Transverse colon (tissue), 4 donors: Measurements from ENCODE around the gene NANOGP8. TPM values are rescaled to one million over a fixed set of nuclear protein-coding genes. Genes with fewer than 3 reads are reported as not detected.

Source experiments
- DNase-seq: peaks from one replicate; pipeline ENCODE4 v3.0.0-alpha.2; 2019
- H3K27ac ChIP-seq, 4 donors: fragments of 200-600 bp; sonication (generic); 2 replicates each; pipeline ENCODE4 v1.5.1; 2016 to 2018; ENCODE audit warnings: inconsistent platforms in 4 of 4
- H3K27me3 ChIP-seq: fragments of 200-600 bp; sonication (generic); 2 replicates; pipeline ENCODE4 v1.5.1; 2017; ENCODE audit warnings: inconsistent platforms
- H3K36me3 ChIP-seq, 4 donors: fragments of 200-600 bp; sonication (generic); 2 replicates each; pipeline ENCODE4 v1.5.1; 2017 to 2019; ENCODE audit warnings: inconsistent platforms in 4 of 4
- H3K4me1 ChIP-seq, 4 donors: fragments of 200-600 bp; sonication (generic); 2 replicates each; pipeline ENCODE4 v1.5.1; 2017 to 2020; ENCODE audit warnings: inconsistent platforms in 4 of 4
- H3K4me3 ChIP-seq, 4 donors: fragments of 200-600 bp; sonication (generic); 1 replicate in 1 of 4; 2 replicates in 3 of 4; pipeline versions ENCODE4 v1.5.1 to v1.6.1; 2017 to 2019; ENCODE audit warnings: inconsistent platforms in 4 of 4
- H3K9me3 ChIP-seq, 2 donors: fragments of 200-600 bp; sonication (generic); 2 replicates each; pipeline ENCODE4 v1.5.1; 2017 to 2019; ENCODE audit warnings: inconsistent platforms in 2 of 2
- CTCF ChIP-seq, 5 experiments: fragments of 200-600 bp in 3 of 5; fragments of 450-650 bp in 2 of 5; sonication (generic) in 3 of 5; IDR thresholded peaks; 1 replicate in 2 of 5; 2 replicates in 3 of 5; pipeline ENCODE4 v1.5.1; 2016 to 2017; ENCODE audit warnings: antibody characterized with exemption in 5 of 5, inconsistent platforms in 3 of 5, mild to moderate bottlenecking in 2 of 5, moderate library complexity in 1 of 5
- EP300 ChIP-seq: sonication (generic); formaldehyde crosslinking; IDR thresholded peaks from one replicate; pipeline ENCODE4 v1.6.1; 2017; ENCODE audit warnings: antibody characterized with exemption, low read depth
- POLR2A ChIP-seq: fragments of 450-650 bp; IDR thresholded peaks from one replicate; pipeline ENCODE4 v1.6.1; 2016; ENCODE audit warnings: antibody characterized with exemption, mild to moderate bottlenecking, moderate library complexity
- POLR2AphosphoS5 ChIP-seq, 3 donors: sonication (generic); formaldehyde crosslinking; IDR thresholded peaks; one replicate each; pipeline ENCODE4 v1.6.1; 2016; ENCODE audit warnings: antibody characterized with exemption in 3 of 3
- WGBS, 2 donors: methylation state at CpG; one replicate each; pipeline ENCODE4 v1.1.5; 2018; ENCODE audit warnings: low coverage in 1 of 2; 5-methylcytosine and 5-hydroxymethylcytosine counted together
- in situ Hi-C, 4 donors: fragments of 200-750 bp; cut with MboI; loops; one replicate each; pipeline versions ENCODE4 v1.15.0 to v1.15.1; 2017; ENCODE audit warnings: low sequenced_read_pairs in 3 of 4, low pct_ligation_motif_present in 1 of 4, low pct_unique_long_range_greater_than_20kb in 1 of 4
- intact Hi-C: fragments of 100-400 bp; cut with DNase I; formaldehyde crosslinking; loops from one replicate; pipeline ENCODE4 v1.15.1; 2023; ENCODE audit warnings: low total_unique reads
- total RNA-seq, 4 donors: library from RNA; depleted of rRNA; stranded (reverse); fragments of >200 nt; gene quantifications; one replicate each; pipeline ENCODE4 v1.1.0, GENCODE V29; 2016

NANOGP8 gene
- total RNA-seq, 4 donors from 2014 or later: 0.96 to 5.2 (median 1.1) TPM; not detected in 1

DNA sequence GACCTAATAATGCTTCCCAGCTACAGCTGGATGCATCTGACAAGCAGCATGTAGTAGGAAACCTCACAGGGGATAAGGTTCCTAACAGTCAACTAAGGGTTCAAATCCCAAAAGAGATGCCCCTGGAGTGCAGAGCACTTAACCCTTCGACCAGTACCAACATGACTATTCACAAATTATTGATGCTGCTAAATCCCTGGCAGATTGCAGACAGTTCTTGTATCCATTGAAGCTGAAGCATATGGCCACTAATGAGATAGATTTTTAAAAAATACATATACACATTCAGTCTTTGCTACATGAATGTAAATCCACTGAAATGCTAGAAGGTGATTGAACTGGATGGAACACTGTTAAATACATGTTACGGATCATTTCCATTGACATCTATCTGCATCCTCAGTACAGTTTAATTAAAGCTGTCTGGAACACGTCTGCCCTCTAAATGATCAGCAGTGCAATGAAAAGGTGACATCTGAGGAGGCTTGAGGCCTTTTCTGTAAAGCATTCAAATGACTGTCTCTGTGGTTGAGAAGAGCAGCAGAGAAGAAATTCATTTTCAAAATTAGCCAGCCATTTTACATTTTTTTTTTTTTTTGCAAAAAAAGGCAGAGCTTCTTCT, 19.5 kb upstream of the NANOGP8 start:
- no peak overlapping the region for H3K4me3 ChIP-seq
- DNase-seq: no peak
- no peaks in the 10 kb centered on the region for H3K9me3 ChIP-seq
- no peaks in the 10 kb centered on the region for H3K4me1 ChIP-seq
- in situ Hi-C loops: no loop called here
- H3K27me3 ChIP-seq: no peaks in the 10 kb centered on the region
- intact Hi-C loops: no loop called here
- no peaks in the 10 kb centered on the region for H3K36me3 ChIP-seq
- no peak for TF ChIP-seq POLR2A
- no peak for TF ChIP-seq EP300
- TF ChIP-seq POLR2AphosphoS5 (IDR thresholded peaks at IDR 0.05): no peak
- no peak for TF ChIP-seq CTCF (IDR thresholded peaks at IDR 0.05)
- WGBS, 2 donors: 86% methylated on average over 3 of the region's 3 CpGs
- no peak overlapping the region for H3K27ac ChIP-seq

DNA sequence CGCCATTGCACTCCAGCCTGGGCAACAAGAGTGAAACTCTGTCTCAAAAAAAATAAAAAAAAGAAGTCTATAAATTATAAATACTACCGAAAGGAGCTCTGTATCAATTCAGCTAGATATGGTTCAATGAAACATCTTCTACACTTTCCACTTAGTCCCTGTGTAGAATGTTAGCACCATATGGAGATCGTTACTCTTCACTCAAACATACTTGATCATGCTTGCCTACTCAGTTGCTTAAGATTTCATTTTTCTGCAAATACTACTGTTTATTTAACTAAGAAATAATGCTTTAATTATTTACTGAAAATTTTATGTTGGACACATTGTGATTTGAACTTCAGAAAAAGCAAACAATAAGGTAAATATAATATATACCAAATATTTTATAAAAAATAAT, 17.1 kb upstream of the NANOGP8 start:
- no peak overlapping the region for H3K27ac ChIP-seq
- no peak overlapping the region for H3K4me3 ChIP-seq
- intact Hi-C loops: no loop called here
- DNase-seq: no peak
- no peaks in the 10 kb centered on the region for H3K9me3 ChIP-seq
- TF ChIP-seq POLR2A: no peak
- TF ChIP-seq CTCF (IDR thresholded peaks at IDR 0.05): no peak
- TF ChIP-seq POLR2AphosphoS5 (IDR thresholded peaks at IDR 0.05): no peak
- TF ChIP-seq EP300: no peak
- H3K4me1 ChIP-seq: no peaks in the 10 kb centered on the region
- WGBS, 2 donors: 89 to 96% methylated on average over 3 of the region's 3 CpGs
- in situ Hi-C loops: no loop called here
- H3K27me3 ChIP-seq: no peaks in the 10 kb centered on the region
- H3K36me3 ChIP-seq: no peaks in the 10 kb centered on the region

DNA sequence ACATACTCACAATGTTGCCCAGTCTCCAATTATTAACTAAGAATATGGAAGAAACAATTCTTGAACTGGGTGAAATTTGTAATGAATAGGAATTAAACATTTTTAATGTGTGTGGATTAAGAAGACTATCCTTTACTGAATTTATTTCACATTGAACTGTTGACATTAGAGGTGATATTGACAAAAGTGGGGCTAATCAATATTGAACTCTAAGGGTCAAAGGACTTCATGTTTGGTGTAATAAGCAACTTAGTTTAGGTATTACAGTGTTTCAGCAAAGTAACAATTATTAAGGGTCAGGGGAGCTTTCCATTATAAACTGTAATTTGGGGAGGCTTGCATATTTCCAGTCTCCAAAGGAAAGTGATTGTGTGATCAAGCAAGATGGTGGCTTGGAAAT, 16.2 kb upstream of the NANOGP8 start:
- Histone ChIP-seq H3K27me3 (no peaks in the 10 kb centered on the region), H3K9me3 (no peaks in the 10 kb centered on the region), H3K27ac (no peak overlapping the region), H3K4me3 (no peak overlapping the region), H3K36me3 (no peaks in the 10 kb centered on the region), H3K4me1 (no peaks in the 10 kb centered on the region)
- intact Hi-C loops: no loop called here
- in situ Hi-C loops: no loop called here
- no peak for DNase-seq
- no peak for TF ChIP-seq EP300
- TF ChIP-seq CTCF (IDR thresholded peaks at IDR 0.05): no peak
- no peak for TF ChIP-seq POLR2A
- TF ChIP-seq POLR2AphosphoS5 (IDR thresholded peaks at IDR 0.05): no peak

GRCh38 chr15:35098737-35099136, 13.6 kb upstream of the NANOGP8 start:
- H3K4me3 ChIP-seq: no peak overlapping the region
- intact Hi-C loops (loop anchor here (1.0 kb wide), 1 partner anchor 8 kb away; no protein-coding TSS in a partner anchor), in situ Hi-C loops (loop anchor here in 2 of 4 donors (25.0 kb wide), 1 partner anchor 339 kb away; no protein-coding TSS in a partner anchor)
- TF ChIP-seq CTCF (IDR thresholded peaks at IDR 0.05) (no peak), POLR2AphosphoS5 (IDR thresholded peaks at IDR 0.05) (no peak)
- no peak for DNase-seq
- no peaks in the 10 kb centered on the region for H3K27me3 ChIP-seq
- no peak overlapping the region for H3K27ac ChIP-seq
- H3K4me1 ChIP-seq: no peaks in the 10 kb centered on the region
- no peaks in the 10 kb centered on the region for H3K36me3 ChIP-seq
- H3K9me3 ChIP-seq: no peaks in the 10 kb centered on the region
